Femur (tissue), 1 donor: ENCODE measurements around the gene NEK7.
A peak's percentile ranks its signal among the peaks of the same experiment; 100 is the strongest.
"Not testable (repeated sequence)": the region's sequence is repeated elsewhere in the genome, so short reads cannot be mapped to it uniquely, and the experiment has no call there.

ENCODE experiments used
- DNase-seq: peaks from one replicate; pipeline ENCODE4 v3.0.0-alpha.2; 2017

NEK7 gene

GRCh38 chr1:198173832-198174231 is 17.0 kb downstream of the NEK7 start:
- no peak for DNase-seq

- DNase-seq: no peak
Observed at GRCh38 chr1:198174297-198174696, 17.5 kb downstream of the NEK7 start.

DNA sequence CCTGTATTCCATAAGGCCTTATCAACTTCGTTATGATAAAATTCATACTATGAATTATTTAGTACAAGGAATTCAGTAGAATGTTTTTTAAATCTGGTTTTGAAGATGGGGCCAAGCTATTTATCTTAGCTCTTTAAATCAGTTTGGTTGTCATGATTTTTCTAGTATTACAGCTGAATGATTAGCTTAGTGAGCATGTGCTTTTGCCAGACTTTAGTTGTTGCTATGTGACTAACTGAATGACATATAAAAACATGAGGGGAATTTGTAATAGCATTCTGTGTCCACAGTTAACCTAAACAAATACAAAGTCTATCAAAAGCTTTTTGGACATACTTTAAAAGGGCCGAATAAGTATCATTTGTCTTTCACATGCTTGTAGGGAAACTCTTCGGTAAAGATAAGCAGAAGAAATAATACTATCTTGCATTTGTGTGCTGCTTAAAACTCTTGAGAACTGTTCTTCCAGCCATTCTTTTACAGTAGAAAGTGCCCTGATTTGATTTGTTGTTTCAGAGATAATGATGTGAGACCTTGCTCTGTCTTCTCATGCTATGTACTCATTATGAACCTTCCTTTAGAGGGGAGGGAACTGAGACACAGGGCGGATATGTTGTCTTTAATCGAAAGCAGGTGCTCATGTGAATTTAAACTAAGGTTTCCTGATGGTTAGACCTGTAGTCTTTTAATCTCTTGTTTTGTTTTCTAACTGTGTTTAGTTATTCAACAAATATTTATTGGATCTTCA is 18.8 kb downstream of the NEK7 start:
- DNase-seq: no peak

DNA sequence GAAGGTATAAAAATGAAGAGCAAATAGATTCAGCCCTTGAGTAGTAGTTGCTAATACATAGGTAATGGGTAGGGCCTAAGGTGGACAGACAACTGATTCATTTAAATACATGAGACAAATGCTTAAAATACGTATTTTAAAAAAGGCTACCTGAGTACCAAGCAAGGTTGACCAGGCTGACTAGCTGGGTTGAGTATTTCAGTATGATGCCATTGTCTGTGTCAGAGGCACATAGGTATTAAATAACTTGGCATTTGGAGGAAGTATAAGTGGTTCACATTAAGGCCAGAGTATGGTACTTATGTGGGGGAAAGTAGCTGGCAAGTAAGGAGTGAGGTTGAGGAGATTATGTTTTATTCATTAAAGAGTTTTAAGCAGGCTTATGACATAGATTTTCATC is 19.4 kb downstream of the NEK7 start:
- no peak for DNase-seq

DNA sequence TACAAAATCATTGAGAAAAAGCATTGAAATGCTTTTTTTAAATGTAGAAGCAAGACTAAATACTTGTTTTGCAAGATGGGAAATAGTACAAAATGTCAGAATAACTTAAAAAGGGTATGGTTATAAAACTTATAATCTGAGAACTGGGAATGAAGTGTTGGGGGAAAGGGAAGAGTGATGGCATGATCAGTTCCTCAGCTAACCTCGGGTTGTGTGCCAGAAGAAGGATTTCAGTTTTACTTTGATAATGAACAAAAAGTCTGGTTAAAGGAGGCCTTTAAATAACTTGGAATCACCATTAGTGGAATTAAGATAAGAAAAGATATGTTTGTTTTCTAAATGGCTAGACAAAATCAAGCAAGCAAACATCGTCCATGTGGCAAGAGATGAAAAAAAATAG is 20.7 kb downstream of the NEK7 start:
- no peak for DNase-seq

- DNase-seq: no peak
Observed at GRCh38 chr1:198178615-198179014, 21.8 kb downstream of the NEK7 start.

- peak; percentile 42 for DNase-seq
Observed at GRCh38 chr1:198179556-198179981, 22.8 kb downstream of the NEK7 start.

GRCh38 chr1:198183605-198184004 is 26.8 kb downstream of the NEK7 start:
- DNase-seq: no peak

DNA sequence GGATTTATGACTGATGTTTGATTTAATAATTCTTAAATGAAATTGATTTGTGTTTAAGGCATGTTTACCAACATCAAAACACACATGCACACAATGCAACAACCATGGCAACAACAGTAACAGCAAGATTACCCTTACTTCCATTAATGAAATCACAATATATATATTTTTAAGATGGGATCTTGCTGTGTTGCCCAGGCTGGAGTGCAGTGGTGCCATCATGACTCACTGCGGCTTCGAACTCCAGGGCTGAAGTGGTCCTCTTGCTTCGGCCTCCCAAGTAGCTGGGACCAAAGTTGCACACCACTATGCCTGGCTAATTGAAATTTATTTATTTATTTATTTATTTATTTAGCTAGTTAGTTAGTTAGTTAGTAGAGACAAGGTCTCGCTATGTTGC is 27.7 kb downstream of the NEK7 start:
- DNase-seq: no peak

DNA sequence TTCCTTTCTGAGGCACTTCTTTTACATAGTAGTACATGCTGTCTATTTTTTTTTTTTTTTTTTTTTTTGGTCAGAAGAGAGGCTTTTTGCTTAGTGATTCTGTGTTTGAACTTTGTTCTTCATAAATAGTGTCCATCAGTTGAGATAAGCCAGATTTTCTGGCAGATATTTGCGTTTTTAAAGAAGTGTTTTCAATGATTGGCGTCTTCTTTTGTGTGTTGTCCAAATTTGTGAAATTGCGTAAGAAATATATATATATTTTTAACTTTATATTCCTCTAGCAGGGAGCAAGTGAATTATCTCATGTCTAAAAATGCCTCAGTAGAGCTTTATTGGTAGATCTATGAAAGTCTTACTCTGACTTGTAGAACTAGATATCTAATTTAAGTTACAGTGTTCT is 28.3 kb downstream of the NEK7 start:
- no peak for DNase-seq

- no peak for DNase-seq
Observed at GRCh38 chr1:198185759-198186158, 29.0 kb downstream of the NEK7 start.

GRCh38 chr1:198186916-198187580 is 30.2 kb downstream of the NEK7 start:
- DNase-seq: no peak

- no peak for DNase-seq
Observed at GRCh38 chr1:198187973-198188588, 31.3 kb downstream of the NEK7 start.

DNA sequence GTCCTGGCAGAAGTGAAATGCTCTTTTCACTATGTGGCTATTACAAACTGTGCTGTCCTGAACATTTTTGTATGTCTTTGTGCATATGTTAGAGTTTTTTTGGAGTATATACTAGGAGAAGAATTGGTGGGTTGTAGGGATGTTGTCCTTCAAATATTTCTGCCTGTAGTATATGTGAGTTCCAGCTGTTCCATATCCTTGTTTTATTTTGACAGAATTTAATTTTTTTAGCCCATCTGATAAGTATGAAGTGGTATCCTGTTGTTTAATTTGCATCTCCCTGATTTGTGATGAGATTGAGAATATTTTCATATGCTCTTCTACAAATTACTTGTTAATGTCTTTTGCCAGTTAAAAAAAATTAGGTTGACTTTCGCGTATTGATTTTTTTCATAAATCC is 34.3 kb downstream of the NEK7 start:
- no peak for DNase-seq

DNA sequence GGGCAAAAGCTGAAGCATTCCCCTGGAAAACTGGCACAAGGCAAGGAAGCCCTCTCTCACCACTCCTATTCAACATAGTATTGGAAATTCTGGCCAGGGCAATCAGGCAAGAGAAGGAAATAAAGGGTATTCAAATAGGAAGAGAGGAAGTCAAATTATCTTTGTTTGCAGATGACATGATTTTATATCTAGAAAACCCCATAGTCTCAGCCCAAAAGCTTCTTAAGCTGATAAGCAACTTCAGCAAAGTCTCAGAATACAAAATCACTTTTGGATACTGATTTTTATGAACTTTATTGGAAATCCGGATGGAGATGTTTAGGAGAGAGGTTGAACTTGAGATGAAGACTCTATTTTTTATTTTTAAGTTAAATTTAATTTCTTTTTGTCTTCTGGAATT is 37.1 kb downstream of the NEK7 start:
- DNase-seq: not testable (repeated sequence)

GRCh38 chr1:198196630-198197029 is 39.8 kb downstream of the NEK7 start:
- no peak for DNase-seq

DNA sequence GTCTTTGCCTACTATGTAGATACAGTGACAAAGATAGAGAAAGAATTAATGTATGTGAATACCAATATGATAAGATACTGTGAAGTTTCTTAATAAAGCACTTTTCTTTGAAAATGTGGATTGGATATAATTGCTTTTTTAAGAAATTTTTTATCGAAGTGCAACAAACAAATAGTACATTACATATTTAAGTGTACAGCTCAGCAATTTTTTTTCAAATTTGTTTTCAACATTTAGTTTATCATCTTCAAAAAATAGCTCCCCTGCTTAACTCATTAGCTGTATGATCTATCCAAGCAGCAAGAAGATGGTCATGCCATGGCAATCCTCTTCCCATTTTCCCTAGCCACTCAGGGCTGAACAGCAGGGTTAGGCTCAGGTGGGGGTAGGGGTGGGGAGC is 40.5 kb downstream of the NEK7 start:
- DNase-seq: no peak

GRCh38 chr1:198199105-198199504 is 42.3 kb downstream of the NEK7 start:
- no peak for DNase-seq

- DNase-seq: no peak
Observed at GRCh38 chr1:198201956-198202784, 45.4 kb downstream of the NEK7 start.

DNA sequence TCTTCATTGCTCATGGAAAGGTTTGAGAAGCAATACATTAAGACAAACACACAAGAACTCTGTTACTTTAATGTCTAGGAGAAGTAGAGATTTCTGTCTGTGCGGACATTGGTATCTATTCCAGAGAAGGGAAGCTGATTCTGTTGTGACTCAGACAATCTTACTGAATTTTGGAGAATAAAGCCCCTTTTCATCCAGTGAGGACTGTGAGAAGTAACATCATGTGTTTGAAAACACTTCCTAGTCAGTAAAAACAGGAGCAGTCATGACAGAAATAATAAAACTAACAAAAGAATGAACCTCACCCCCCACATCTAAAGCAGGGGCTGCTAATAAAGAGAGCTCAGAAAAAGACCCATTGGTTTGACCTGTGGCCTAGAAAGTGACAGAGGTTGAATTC is 46.6 kb downstream of the NEK7 start:
- no peak for DNase-seq

- DNase-seq: peak; percentile 35
Observed at GRCh38 chr1:198205016-198205684, 48.4 kb downstream of the NEK7 start.

DNA sequence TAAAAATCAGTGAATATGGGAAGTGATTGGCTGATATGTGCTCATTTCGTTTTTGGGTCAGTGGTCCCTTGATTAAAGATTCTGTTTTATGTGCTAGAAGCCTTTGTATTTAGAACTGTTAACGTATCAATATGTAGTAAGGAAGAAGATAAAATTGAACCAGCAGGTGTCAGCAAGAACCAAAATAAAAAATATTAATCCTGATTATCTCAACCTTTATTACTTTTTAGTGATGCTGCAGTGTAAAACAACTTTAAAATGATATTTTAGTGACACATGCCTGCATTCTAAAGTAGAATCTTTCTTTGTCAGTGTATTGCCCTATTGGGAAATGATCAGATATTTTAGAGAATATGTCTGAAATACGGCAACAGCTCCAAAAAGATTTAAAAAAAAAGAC is 49.5 kb downstream of the NEK7 start:
- no peak for DNase-seq

DNA sequence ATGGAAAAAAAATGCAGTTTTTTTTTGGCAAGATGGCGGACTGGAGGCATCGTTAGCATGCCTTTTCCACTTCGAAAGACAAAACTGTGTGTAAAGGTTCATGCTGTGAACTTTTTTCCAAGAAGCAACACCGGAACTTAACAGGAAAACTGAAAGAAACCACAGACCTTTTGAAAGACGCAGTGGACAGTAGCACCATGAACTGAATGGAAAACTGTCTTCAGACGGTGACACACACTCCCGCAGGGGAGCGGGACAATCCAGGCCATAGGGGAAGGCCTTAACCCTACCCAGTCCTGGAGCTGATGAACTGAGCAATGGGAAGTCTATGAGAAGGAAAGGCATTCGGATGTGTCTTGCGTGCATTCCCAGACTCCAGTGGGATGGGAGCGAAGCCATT is 54.9 kb downstream of the NEK7 start:
- no peak for DNase-seq
